ENCODE results near the gene EP400. TPM values are rescaled to one million over a fixed set of nuclear protein-coding genes. Genes with fewer than 3 reads are reported as not detected.

The EP400 gene
- total and polyA plus RNA-seq, 9 of the 15 experiments (the other 6 are each of a cell fraction or from before 2014, with no cell fraction given) = 4.5 to 58.0 (median 7.0) TPM

- TF ChIP-seq PKNOX1 (IDR thresholded peaks at IDR 0.05) (no peak), HIVEP1 (CRISPR knock-in tag; IDR thresholded peaks at IDR 0.05) (no peak), ADNP (tag; IDR thresholded peaks at IDR 0.05) (no peak), SP1 (CRISPR knock-in tag; IDR thresholded peaks at IDR 0.05) (no peak)
Observed at GRCh38 chr12:132049442-132049841, 99.7 kb downstream of the EP400 start (continued).

- Histone ChIP-seq H3K4me2 (ENCODE audit: insufficient read depth, low read length) (no peak overlapping the region), H3K4me1 (replicated peaks in 1 of 2; ENCODE audit: control insufficient read depth in 2 of 2, insufficient read depth in 2 of 2, low read length in 2 of 2) (no peaks in the 10 kb centered on the region), H3K79me2 (ENCODE audit: control insufficient read depth, insufficient read depth, low read length) (no peaks in the 10 kb centered on the region), H3K4me3 (no peak overlapping the region), H3K9me1 (ENCODE audit: control insufficient read depth, insufficient read depth, low read length) (no peaks in the 10 kb centered on the region), H4K20me1 (replicated peaks; ENCODE audit: control insufficient read depth, insufficient read depth, low read length) (0 out of 2 replicates have a peak, but pooled peaks cover 4% of the 10 kb centered on the region), H3K27ac (ENCODE audit: extremely low read depth, low read depth, low read length) (no peak overlapping the region), H3K36me3 (ENCODE audit: control insufficient read depth, insufficient read depth, low read length) (peaks cover 84% of the 10 kb centered on the region), H2AFZ (ENCODE audit: low read depth, low read length) (no peak overlapping the region), H3K9ac (ENCODE audit: insufficient read depth in 1 of 2, low read depth in 2 of 2, low read length in 2 of 2) (no peak overlapping the region), H3K9me3 (replicated peaks; ENCODE audit: control insufficient read depth, insufficient read depth, low read depth, low read length) (no peaks in the 10 kb centered on the region), H3K27me3 (ENCODE audit: control insufficient read depth in 2 of 2, insufficient read depth in 2 of 2, low read length in 2 of 2) (no peaks in the 10 kb centered on the region)
- in situ Hi-C loops (cut with MboI) (no loop called here), intact Hi-C loops (cut with micrococcal nuclease) (no loop called here)
- CTCF ChIA-PET (ENCODE audit: low intra/inter-chr PET ratio) = no interaction called here
- no peak for FAIRE-seq
- DNase-seq (ENCODE audit: extremely low read depth in 1 of 4, low spot score in 3 of 4) = no peak
- 93% methylated on average over 12 of the region's 14 CpGs for WGBS (ENCODE audit: insufficient coverage, low coverage, missing lambda C conversion rate)
- POLR2A ChIA-PET = interaction anchor here (0.6 kb wide), 1 partner anchor 63 kb away, joined by 3 read pairs; no protein-coding TSS in a partner anchor
- BruUV-seq (replicated peaks) = no TSS peak
- no peak for ATAC-seq
- no peak for TF ChIP-seq SIN3B (IDR thresholded peaks at IDR 0.05; ENCODE audit: low read depth)
- no peak for TF ChIP-seq NR3C1 (CRISPR knock-in tag; IDR thresholded peaks at IDR 0.05)
- no peak for TF ChIP-seq HOXB6 (CRISPR knock-in tag; IDR thresholded peaks at IDR 0.05; ENCODE audit: borderline replicate concordance)
- no peak for TF ChIP-seq GTF2F1 (IDR thresholded peaks at IDR 0.05; ENCODE audit: low read depth, low read length)
- no peak for TF ChIP-seq THRA (IDR thresholded peaks at IDR 0.05)
- TF ChIP-seq MAFF (IDR thresholded peaks at IDR 0.05; ENCODE audit: low read length) = no peak
- TF ChIP-seq ZBTB40 (IDR thresholded peaks at IDR 0.05) = no peak
- TF ChIP-seq ZBTB40 (CRISPR knock-in tag; IDR thresholded peaks at IDR 0.05) = no peak
Observed at GRCh38 chr12:132049876-132050275, 100.1 kb downstream of the EP400 start.
